ENCODE results near the gene TAF3.

DNA sequence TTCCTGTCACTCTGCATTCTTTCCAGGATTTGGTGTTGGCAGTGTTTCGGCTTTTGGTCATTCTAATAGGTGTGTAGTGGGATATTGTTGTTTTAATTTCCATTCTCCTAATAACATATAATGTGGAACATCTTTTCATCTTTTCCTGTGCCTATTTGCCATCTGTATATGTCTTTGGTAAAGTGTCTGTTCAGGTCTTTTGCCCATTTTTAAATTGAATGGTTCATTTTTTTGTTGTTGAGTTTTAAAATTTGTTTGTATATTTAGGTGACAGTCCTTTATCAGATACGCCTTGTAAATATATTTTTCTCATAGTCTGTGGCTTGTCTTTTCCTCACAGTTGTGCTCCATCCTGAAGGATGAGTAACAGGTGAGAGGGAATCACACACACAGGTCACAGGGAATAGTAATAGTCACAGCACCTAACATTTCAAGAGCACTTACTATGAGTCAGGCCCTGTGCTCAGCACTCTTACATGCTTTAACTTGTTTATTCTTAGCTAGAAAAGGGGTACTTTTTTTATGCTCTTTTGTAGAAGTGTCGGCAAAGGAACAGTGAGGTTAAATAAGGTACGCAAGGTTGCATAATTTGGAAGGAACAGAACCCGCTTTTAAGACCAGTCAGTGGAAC is 119.1 kb downstream of the TAF3 start:
- TF ChIP-seq GATA2 (IDR thresholded peaks at IDR 0.05; ENCODE audit: low read depth, low read length) (no peak), GATA3 (IDR thresholded peaks at IDR 0.05; ENCODE audit: low read depth, low read length) (no peak)
